Measurements from ENCODE around the gene RAG1.
A peak's percentile ranks its signal among the peaks of the same experiment; 100 is the strongest.

RAG1 gene

DNA sequence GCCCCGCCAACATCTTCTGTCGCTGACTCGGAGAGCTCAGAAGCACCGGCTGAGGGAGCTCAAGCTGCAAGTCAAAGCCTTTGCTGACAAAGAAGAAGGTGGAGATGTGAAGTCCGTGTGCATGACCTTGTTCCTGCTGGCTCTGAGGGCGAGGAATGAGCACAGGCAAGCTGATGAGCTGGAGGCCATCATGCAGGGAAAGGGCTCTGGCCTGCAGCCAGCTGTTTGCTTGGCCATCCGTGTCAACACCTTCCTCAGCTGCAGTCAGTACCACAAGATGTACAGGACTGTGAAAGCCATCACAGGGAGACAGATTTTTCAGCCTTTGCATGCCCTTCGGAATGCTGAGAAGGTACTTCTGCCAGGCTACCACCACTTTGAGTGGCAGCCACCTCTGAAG is 6.7 kb downstream of the RAG1 start:
- no peak overlapping the region for H3K4me3 Mint-ChIP-seq
- H3K4me1 Mint-ChIP-seq: no peaks in the 10 kb centered on the region
- no peak overlapping the region for H3K27ac Mint-ChIP-seq
- DNase-seq (ENCODE audit: low spot score in 2 of 2) (no peak), ATAC-seq (ENCODE audit: low read depth) (no peak)
- H3K9me3 Mint-ChIP-seq: no peaks in the 10 kb centered on the region
- H3K36me3 Mint-ChIP-seq: peaks cover 5% of the 10 kb centered on the region
- H3K27me3 Mint-ChIP-seq: peaks cover 18% of the 10 kb centered on the region

DNA sequence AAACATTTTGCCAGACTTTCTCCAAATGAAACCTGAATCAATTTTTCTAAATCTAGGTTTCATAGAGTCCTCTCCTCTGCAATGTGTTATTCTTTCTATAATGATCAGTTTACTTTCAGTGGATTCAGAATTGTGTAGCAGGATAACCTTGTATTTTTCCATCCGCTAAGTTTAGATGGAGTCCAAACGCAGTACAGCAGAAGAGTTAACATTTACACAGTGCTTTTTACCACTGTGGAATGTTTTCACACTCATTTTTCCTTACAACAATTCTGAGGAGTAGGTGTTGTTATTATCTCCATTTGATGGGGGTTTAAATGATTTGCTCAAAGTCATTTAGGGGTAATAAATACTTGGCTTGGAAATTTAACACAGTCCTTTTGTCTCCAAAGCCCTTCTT is 9.6 kb downstream of the RAG1 start:
- Mint-ChIP-seq H3K27ac (no peak overlapping the region), H3K36me3 (peaks cover 10% of the 10 kb centered on the region), H3K4me3 (no peak overlapping the region), H3K9me3 (peaks cover 7% of the 10 kb centered on the region), H3K27me3 (peaks cover 8% of the 10 kb centered on the region), H3K4me1 (no peaks in the 10 kb centered on the region)
- DNase-seq (ENCODE audit: low spot score in 2 of 2) (no peak), ATAC-seq (ENCODE audit: low read depth) (no peak)

DNA sequence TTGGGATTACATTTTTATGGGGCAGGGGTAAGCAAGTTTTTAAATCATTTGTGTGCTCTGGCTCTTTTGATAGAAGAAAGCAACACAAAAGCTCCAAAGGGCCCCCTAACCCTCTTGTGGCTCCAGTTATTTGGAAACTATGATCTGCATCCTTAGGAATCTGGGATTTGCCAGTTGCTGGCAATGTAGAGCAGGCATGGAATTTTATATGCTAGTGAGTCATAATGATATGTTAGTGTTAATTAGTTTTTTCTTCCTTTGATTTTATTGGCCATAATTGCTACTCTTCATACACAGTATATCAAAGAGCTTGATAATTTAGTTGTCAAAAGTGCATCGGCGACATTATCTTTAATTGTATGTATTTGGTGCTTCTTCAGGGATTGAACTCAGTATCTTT is 10.1 kb downstream of the RAG1 start:
- H3K36me3 Mint-ChIP-seq: peaks cover 10% of the 10 kb centered on the region
- no peak for DNase-seq (ENCODE audit: low spot score in 2 of 2)

DNA sequence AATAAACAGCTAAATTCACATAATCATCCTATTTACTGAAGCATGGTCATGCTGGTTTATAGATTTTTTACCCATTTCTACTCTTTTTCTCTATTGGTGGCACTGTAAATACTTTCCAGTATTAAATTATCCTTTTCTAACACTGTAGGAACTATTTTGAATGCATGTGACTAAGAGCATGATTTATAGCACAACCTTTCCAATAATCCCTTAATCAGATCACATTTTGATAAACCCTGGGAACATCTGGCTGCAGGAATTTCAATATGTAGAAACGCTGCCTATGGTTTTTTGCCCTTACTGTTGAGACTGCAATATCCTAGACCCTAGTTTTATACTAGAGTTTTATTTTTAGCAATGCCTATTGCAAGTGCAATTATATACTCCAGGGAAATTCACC is 10.7 kb downstream of the RAG1 start:
- Mint-ChIP-seq H3K9me3 (peaks cover 7% of the 10 kb centered on the region), H3K4me1 (no peaks in the 10 kb centered on the region), H3K36me3 (peaks cover 10% of the 10 kb centered on the region), H3K27ac (no peak overlapping the region), H3K4me3 (no peak overlapping the region), H3K27me3 (peaks cover 9% of the 10 kb centered on the region)
- no peak for ATAC-seq (ENCODE audit: low read depth)
- no peak for DNase-seq (ENCODE audit: low spot score in 2 of 2)

More for the DNA sequence above, 10.1 kb downstream of the RAG1 start:
- H3K9me3 Mint-ChIP-seq: peaks cover 7% of the 10 kb centered on the region
- no peak for ATAC-seq (ENCODE audit: low read depth)
- no peaks in the 10 kb centered on the region for H3K4me1 Mint-ChIP-seq
- H3K27ac Mint-ChIP-seq: no peak overlapping the region
- peaks cover 8% of the 10 kb centered on the region for H3K27me3 Mint-ChIP-seq
- H3K4me3 Mint-ChIP-seq: no peak overlapping the region

DNA sequence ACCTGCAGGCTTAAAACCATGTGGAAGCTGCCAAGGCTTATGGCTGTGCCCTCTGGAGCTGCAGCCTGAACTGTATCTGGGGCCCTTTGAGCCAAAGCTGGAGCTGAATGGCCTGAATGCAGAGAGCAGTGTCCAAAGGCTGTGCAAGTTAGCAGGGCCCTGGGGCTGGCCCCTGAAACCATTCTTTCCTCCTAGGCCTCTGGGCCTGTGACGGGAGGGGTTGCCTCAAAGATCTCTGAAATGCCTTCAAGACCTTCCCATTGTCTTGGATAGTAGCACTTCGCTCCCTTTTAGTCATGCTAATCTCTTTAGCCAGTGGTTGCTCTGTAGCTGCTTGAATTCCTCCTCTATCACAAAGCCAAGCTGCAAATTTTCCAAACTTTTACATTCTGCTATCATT is 13.7 kb downstream of the RAG1 start:
- H3K27me3 Mint-ChIP-seq: peaks cover 3% of the 10 kb centered on the region
- H3K4me3 Mint-ChIP-seq: no peak overlapping the region
- ATAC-seq (ENCODE audit: low read depth): no peak
- DNase-seq (ENCODE audit: low spot score in 2 of 2): no peak
- H3K36me3 Mint-ChIP-seq: peaks cover 5% of the 10 kb centered on the region
- peaks cover 7% of the 10 kb centered on the region for H3K9me3 Mint-ChIP-seq
- H3K4me1 Mint-ChIP-seq: no peaks in the 10 kb centered on the region
- no peak overlapping the region for H3K27ac Mint-ChIP-seq

DNA sequence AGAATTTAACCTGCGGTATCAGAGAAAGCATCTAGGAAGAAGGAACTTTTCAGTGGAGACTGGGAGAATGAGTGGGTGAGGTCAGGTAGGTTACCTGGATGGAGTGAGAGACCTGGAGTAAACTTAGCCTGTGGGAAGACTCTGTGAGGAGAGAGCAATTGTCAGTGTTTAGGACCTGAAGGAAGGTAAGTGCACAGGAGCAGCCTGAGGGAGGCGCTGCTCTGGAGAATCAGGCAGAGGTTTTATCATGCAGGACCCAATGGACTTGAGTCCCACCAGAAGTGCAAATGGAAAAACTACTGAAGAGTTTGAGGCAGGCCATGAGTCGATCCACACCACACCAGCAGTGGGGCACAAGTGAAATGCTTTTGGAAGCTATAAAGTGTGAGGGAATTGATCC is 15.9 kb downstream of the RAG1 start:
- DNase-seq (ENCODE audit: low spot score in 2 of 2) (no peak), ATAC-seq (ENCODE audit: low read depth) (no peak)
- H3K27me3 Mint-ChIP-seq: peaks cover 7% of the 10 kb centered on the region
- no peak overlapping the region for H3K4me3 Mint-ChIP-seq
- no peaks in the 10 kb centered on the region for H3K4me1 Mint-ChIP-seq
- no peak overlapping the region for H3K27ac Mint-ChIP-seq
- H3K36me3 Mint-ChIP-seq: peaks cover 5% of the 10 kb centered on the region
- peaks cover 7% of the 10 kb centered on the region for H3K9me3 Mint-ChIP-seq

DNA sequence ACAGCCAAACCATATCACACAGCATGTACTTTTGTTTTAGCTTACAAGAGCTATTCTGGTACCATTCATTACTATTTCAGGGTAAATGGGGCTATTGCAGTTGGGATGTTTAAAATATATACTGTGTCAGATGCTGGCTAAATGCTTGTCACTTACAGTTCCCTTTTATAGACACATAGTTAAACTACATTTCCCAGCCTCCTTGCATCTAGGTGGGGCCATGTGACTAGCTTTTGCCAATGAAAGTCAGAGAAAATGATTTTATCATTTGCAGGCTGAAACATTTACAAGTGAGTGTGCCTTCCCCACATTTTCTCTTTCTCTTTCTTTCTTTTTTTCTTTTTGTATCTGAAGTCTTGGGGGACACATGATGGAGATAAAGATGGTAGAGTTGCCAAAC is 18.7 kb downstream of the RAG1 start:
- DNase-seq (ENCODE audit: low spot score in 2 of 2) (no peak), ATAC-seq (ENCODE audit: low read depth) (no peak)
- Mint-ChIP-seq H3K4me3 (no peak overlapping the region), H3K27me3 (peaks cover 13% of the 10 kb centered on the region), H3K4me1 (no peaks in the 10 kb centered on the region), H3K27ac (no peak overlapping the region), H3K36me3 (peaks cover 3% of the 10 kb centered on the region), H3K9me3 (peaks cover 7% of the 10 kb centered on the region)

DNA sequence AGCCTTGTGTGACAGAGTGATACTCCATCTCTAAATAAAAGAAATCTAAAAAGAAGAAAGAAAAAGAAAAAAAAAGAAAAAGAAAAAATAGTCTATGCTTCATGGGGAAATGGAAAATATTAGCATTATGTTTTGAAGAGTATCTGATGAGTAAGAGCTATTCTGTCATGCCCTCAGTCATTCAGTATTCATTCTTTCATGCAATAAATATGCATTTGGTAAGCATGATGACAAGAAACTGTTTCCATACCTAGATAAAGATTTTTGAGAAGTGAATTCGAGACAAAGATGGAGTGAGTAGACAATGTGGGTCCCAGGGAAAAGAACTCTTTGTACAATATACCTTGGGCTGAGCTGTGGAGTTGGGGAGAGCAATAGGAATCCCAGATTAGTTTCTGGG is 20.3 kb downstream of the RAG1 start:
- no peak overlapping the region for H3K4me3 Mint-ChIP-seq
- ATAC-seq (ENCODE audit: low read depth) (no peak), DNase-seq (ENCODE audit: low spot score in 2 of 2) (no peak)
- H3K9me3 Mint-ChIP-seq: no peaks in the 10 kb centered on the region
- no peaks in the 10 kb centered on the region for H3K36me3 Mint-ChIP-seq
- H3K4me1 Mint-ChIP-seq: no peaks in the 10 kb centered on the region
- no peak overlapping the region for H3K27ac Mint-ChIP-seq
- H3K27me3 Mint-ChIP-seq: peaks cover 17% of the 10 kb centered on the region

DNA sequence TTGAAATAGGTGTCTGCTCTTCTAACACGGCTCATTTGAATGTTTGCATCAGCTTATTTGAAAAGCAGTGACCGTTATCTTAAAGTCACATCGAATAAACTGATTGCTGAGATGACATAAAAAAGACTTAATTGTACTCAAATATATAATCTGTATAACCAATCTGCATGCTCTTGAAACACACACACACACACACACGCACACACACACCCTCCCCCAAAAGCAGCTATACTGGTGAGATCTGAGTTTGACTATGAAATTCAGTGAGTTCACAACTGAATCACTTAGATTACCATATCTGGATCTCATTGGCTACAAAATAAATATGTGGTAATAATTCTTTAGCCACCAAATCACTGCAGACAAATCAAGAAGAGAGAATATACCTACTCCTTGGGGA is 22.7 kb downstream of the RAG1 start:
- DNase-seq (ENCODE audit: low spot score in 2 of 2) (no peak), ATAC-seq (ENCODE audit: low read depth) (no peak)
- Mint-ChIP-seq H3K4me1 (peaks cover 5% of the 10 kb centered on the region), H3K9me3 (no peaks in the 10 kb centered on the region), H3K4me3 (no peak overlapping the region), H3K27ac (no peak overlapping the region), H3K36me3 (no peaks in the 10 kb centered on the region), H3K27me3 (peaks cover 20% of the 10 kb centered on the region)

DNA sequence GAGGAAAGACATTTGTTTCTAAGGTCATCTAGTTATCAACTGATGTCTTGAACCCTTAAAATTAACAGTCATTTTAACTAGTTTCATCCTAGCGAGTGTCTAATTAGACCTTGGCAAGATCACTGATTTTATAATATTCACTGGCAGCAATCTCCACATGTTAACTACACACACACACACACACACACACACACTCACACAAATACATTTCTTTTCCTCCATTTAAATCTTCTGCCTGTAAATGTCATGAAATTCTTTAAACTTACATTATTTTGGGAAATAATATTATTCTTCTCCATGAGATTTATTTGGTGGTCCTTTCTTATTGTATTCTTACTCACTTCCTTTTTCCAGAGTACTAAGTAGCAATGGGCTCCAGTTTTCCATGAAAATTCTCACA is 23.6 kb downstream of the RAG1 start:
- Mint-ChIP-seq H3K27ac (no peak overlapping the region), H3K36me3 (no peaks in the 10 kb centered on the region), H3K9me3 (no peaks in the 10 kb centered on the region), H3K4me1 (peaks cover 5% of the 10 kb centered on the region), H3K27me3 (peaks cover 20% of the 10 kb centered on the region), H3K4me3 (no peak overlapping the region)
- DNase-seq (ENCODE audit: low spot score in 2 of 2) (no peak), ATAC-seq (ENCODE audit: low read depth) (no peak)

DNA sequence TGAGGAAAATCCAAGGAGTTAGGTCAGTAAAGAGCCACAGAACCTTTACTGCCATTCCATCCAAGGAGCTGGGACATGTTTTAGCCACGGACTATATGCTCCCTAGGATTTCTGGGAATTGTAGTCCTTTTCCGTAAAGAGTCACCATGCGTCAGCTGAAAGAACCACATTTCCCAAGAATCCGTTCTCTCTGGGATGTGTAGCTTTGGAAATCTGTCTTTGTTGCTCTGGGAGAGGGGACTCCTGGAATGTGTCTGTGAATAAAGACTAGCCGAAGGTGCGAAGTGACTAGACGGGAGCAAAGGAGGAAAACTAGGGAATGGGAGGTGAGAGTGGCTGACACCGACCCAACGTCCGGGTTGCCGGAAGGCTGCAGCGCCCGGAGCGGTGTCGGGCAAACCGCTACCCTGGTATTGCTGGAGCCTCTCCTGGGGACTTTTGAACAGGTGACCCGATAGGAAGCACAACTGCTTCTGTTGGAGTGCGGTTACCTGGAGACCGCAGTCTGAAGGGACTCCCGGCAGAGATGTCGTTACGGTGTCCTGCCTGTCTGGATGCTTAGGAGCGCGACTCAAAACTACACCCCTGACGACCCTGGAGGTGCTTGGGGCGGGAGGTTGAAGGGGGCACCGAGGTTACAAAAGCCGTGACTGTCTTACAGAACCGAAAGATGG is 26.6 kb downstream of the RAG1 start, which contains the start of gene IFTAP:
IFTAP (plus strand) TSS at position 187 of the 674 bp plus-strand sequence. CDS start 15,602 bp downstream, outside the sequence.
- H3K4me1 Mint-ChIP-seq: peaks cover 5% of the 10 kb centered on the region
- peaks cover 16% of the 10 kb centered on the region for H3K27me3 Mint-ChIP-seq
- no peak for DNase-seq (ENCODE audit: low spot score in 2 of 2)
- peak; percentile 14 for ATAC-seq (ENCODE audit: low read depth)
- H3K4me3 Mint-ChIP-seq: peak within 1 kb of the TSS; percentile 71
- no peaks in the 10 kb centered on the region for H3K9me3 Mint-ChIP-seq
- H3K36me3 Mint-ChIP-seq: no peaks in the 10 kb centered on the region
- no peak within 1 kb of the TSS for H3K27ac Mint-ChIP-seq

DNA sequence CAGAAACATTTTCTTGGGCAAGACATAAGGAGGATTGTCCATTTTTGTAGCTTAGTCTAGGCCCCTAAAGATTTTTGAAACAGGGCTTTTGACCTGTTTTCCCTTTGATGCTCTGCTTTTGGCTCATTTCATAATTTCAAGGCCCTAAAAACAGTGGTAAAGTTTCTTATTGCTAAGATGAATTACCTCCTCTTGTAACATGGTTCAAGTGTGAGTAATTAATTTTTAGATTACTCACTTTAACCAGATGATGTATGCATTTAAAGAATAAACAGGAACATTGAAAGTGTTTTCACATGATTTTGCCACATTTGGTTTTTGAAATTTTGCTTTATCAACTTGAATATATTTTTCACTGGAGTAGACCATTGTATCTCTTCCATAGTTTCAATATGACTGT is 29.1 kb downstream of the RAG1 start:
- ATAC-seq (ENCODE audit: low read depth) (no peak), DNase-seq (ENCODE audit: low spot score in 2 of 2) (no peak)
- Mint-ChIP-seq H3K9me3 (no peaks in the 10 kb centered on the region), H3K4me1 (peaks cover 5% of the 10 kb centered on the region), H3K27ac (no peak overlapping the region), H3K4me3 (no peak overlapping the region), H3K36me3 (no peaks in the 10 kb centered on the region), H3K27me3 (peaks cover 19% of the 10 kb centered on the region)

DNA sequence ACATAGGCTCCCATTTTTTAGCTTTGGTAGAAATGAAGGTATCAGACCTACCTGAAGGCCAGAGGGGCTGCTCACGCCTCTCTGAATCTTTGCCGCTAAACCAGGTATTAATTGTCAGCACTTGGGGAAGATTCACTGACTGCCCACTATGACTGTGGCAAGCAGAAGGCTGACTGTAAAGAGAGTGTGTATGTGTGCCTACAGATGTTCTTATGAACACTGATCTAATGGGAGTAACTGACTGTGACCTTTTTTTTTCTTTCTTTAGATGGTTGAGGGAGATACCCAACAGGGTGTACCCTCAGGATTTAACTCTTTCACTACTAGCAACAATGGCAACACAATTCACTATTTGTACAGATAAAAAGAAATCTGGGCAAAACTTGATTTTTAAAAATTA is 30.2 kb downstream of the RAG1 start, which contains the start of gene RAG2:
RAG2 (minus strand) TSS at position 186 of the 400 bp plus-strand sequence. CDS start 4,068 bp downstream, outside the sequence.
- no peaks in the 10 kb centered on the region for H3K9me3 Mint-ChIP-seq
- peaks cover 22% of the 10 kb centered on the region for H3K27me3 Mint-ChIP-seq
- no peak within 1 kb of the TSS for H3K27ac Mint-ChIP-seq
- H3K4me3 Mint-ChIP-seq: no peak within 1 kb of the TSS
- H3K4me1 Mint-ChIP-seq: peaks cover 5% of the 10 kb centered on the region
- DNase-seq (ENCODE audit: low spot score in 2 of 2) (no peak), ATAC-seq (ENCODE audit: low read depth) (no peak)
- H3K36me3 Mint-ChIP-seq: no peaks in the 10 kb centered on the region

DNA sequence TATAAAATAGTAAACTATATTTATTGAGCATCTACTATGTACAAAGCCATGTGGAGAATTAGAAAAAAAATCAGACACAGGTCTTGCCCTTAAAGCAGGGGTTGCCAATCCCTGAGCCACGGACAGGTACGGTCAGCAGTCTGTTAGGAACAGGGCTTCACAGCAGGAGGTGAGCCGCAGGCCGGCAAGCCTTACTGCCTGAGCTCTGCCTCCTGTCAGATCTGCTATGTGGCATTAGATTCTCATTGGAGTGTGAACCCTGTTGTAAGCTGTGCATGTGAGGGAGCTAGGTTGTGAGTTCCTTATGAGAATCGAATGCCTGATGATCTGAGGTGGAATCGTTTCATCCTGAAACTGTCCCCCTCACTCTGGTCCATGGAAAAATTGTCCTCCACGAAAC is 32.4 kb downstream of the RAG1 start:
- Mint-ChIP-seq H3K27me3 (peaks cover 18% of the 10 kb centered on the region), H3K4me1 (no peaks in the 10 kb centered on the region), H3K27ac (no peak overlapping the region), H3K9me3 (no peaks in the 10 kb centered on the region), H3K4me3 (no peak overlapping the region), H3K36me3 (no peaks in the 10 kb centered on the region)
- ATAC-seq (ENCODE audit: low read depth): no peak
- no peak for DNase-seq (ENCODE audit: low spot score in 2 of 2)

DNA sequence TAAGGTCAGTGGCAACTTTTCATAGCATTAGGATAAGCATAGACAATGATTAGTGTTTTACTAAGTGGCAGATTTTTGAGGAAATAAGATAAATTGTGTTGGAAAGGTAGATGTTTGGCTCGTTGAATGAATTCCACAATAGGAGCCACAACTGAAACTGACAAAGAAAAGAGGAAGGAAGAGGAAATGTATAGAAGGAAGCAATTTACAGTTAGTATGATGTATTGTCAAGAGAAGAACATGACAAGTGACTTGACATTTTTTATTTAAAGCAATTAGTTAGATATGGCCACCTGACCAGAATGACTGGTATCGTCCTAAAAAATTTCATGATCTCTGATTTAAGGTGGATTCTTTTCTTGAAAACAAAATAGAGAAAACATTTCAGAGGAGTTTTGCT is 33.3 kb downstream of the RAG1 start:
- ATAC-seq (ENCODE audit: low read depth): no peak
- no peak for DNase-seq (ENCODE audit: low spot score in 2 of 2)
- Mint-ChIP-seq H3K9me3 (no peaks in the 10 kb centered on the region), H3K4me3 (no peak overlapping the region), H3K27ac (no peak overlapping the region), H3K36me3 (no peaks in the 10 kb centered on the region), H3K4me1 (no peaks in the 10 kb centered on the region), H3K27me3 (peaks cover 18% of the 10 kb centered on the region)

Data from memory B cell (primary cell).